GM18870 (cell line): ENCODE results near the gene RSRC1.
"Not testable (repeated sequence)": the region's sequence is repeated elsewhere in the genome, so short reads cannot be mapped to it uniquely, and the experiment has no call there.

ENCODE experiments used
- ATAC-seq: cut with Tn5 transposase; IDR thresholded peaks from one replicate; pipeline ENCODE4 v1.9.1; 2021; ENCODE audit warnings: moderate library complexity; ENCODE audit not compliant: unreplicated experiment

RSRC1 gene

GRCh38 chr3:158098834-158099424 is 11.0 kb upstream of the RSRC1 start:
- no peak for ATAC-seq

- no peak for ATAC-seq
These were observed 9.2 kb upstream of the RSRC1 start for GRCh38 chr3:158100681-158101080.

GRCh38 chr3:158101335-158102241 is 8.3 kb upstream of the RSRC1 start:
- ATAC-seq, result no peak

- ATAC-seq, result no peak
These were observed 7.4 kb upstream of the RSRC1 start for GRCh38 chr3:158102242-158103080.

- no peak for ATAC-seq
These were observed 6.6 kb upstream of the RSRC1 start for GRCh38 chr3:158103081-158103886.

GRCh38 chr3:158103887-158104327 is 6.0 kb upstream of the RSRC1 start:
- no peak for ATAC-seq

GRCh38 chr3:158104431-158104921 is 5.4 kb upstream of the RSRC1 start:
- no peak for ATAC-seq

GRCh38 chr3:158105119-158105709 is 4.7 kb upstream of the RSRC1 start:
- no peak for ATAC-seq

GRCh38 chr3:158105710-158106253 is 4.1 kb upstream of the RSRC1 start:
- no peak for ATAC-seq

GRCh38 chr3:158106766-158107471 is 3.0 kb upstream of the RSRC1 start:
- ATAC-seq, result no peak

GRCh38 chr3:158107605-158108444 is 2.1 kb upstream of the RSRC1 start:
- ATAC-seq, result no peak

- ATAC-seq, result no peak
These were observed 1.4 kb upstream of the RSRC1 start for GRCh38 chr3:158108445-158108985.

GRCh38 chr3:158109295-158109803 is 540 bp upstream of the RSRC1 start:
- ATAC-seq, result no peak

- peak; percentile 1 for ATAC-seq
These were observed 749 bp downstream of the RSRC1 start for GRCh38 chr3:158110658-158111018.

GRCh38 chr3:158111861-158112260 is 2.0 kb downstream of the RSRC1 start:
- no peak for ATAC-seq

- ATAC-seq, result not testable (repeated sequence)
These were observed 3.7 kb downstream of the RSRC1 start for GRCh38 chr3:158113595-158113994.

GRCh38 chr3:158120330-158120729 is 10.4 kb downstream of the RSRC1 start:
- no peak for ATAC-seq

GRCh38 chr3:158121295-158121694 is 11.4 kb downstream of the RSRC1 start:
- peak; percentile 95 for ATAC-seq
